GM12892 (cell line): ENCODE results near the gene CANT1.

Experiments
- POLR2A ChIP-seq: IDR thresholded peaks from 2 replicates; pipeline ENCODE4 v1.6.1; 2011; ENCODE audit warnings: low read depth, low read length, control low read depth
- POLR2AphosphoS5 ChIP-seq: IDR thresholded peaks from 2 replicates; pipeline ENCODE4 v1.6.1; 2011; ENCODE audit warnings: low read depth, low read length, control low read depth
- TAF1 ChIP-seq: IDR thresholded peaks from 2 replicates; pipeline ENCODE4 v1.6.1; 2011; ENCODE audit warnings: low read depth, mild to moderate bottlenecking, control low read depth, low read length, borderline replicate concordance

GRCh38 chr17:79048826-79049755 lies 39.5 kb upstream of the CANT1 start:
- TF ChIP-seq TAF1 (no peak), POLR2A (no peak), POLR2AphosphoS5 (no peak)
